Upper lobe of left lung (tissue), 6 donors: ENCODE data around the gene LACC1. TPM values are rescaled to one million over a fixed set of nuclear protein-coding genes. Genes with fewer than 3 reads are reported as not detected.

Experiments
- ATAC-seq, 2 donors: fragments of 200-7000 bp; cut with Tn5 transposase; one replicate each; pipeline ENCODE4 v1.9.1; 2022; ENCODE audit warnings: mild to moderate bottlenecking in 2 of 2, moderate library complexity in 2 of 2; ENCODE audit not compliant: low FRiP score in 2 of 2
- DNase-seq, 2 donors: peaks; one replicate each; pipeline ENCODE4 v3.0.0-alpha.2; 2019 to 2020
- H3K27ac ChIP-seq, 4 donors: fragments of 200-600 bp; sonication (generic); one replicate each; pipeline ENCODE4 v1.5.1; 2016 to 2019
- H3K27me3 ChIP-seq, 4 donors: fragments of 200-600 bp; sonication (generic); one replicate each; pipeline ENCODE4 v1.5.1; 2017 to 2019
- H3K36me3 ChIP-seq, 4 donors: fragments of 200-600 bp; sonication (generic); one replicate each; pipeline ENCODE4 v1.5.1; 2016 to 2019
- H3K4me1 ChIP-seq, 4 donors: fragments of 200-600 bp; sonication (generic); one replicate each; pipeline ENCODE4 v1.5.1; 2018 to 2019
- H3K4me3 ChIP-seq, 4 donors: fragments of 200-600 bp; sonication (generic); one replicate each; pipeline ENCODE4 v1.5.1; 2017 to 2019; ENCODE audit warnings: mild to moderate bottlenecking in 2 of 4, moderate library complexity in 1 of 4
- H3K9me3 ChIP-seq, 4 donors: fragments of 200-600 bp; sonication (generic); one replicate each; pipeline ENCODE4 v1.5.1; 2018 to 2019
- CTCF ChIP-seq, 6 experiments: fragments of 450-650 bp in 4 of 6; fragments of 200-600 bp in 2 of 6; sonication (generic) in 2 of 6; IDR thresholded peaks; one replicate each; pipeline ENCODE4 v1.5.1; 2016 to 2019; ENCODE audit warnings: antibody characterized with exemption in 6 of 6
- EP300 ChIP-seq, 4 donors: sonication (generic); formaldehyde crosslinking; IDR thresholded peaks; one replicate each; pipeline ENCODE4 v1.5.1; 2017; ENCODE audit warnings: antibody characterized with exemption in 4 of 4, control low read depth in 2 of 4
- POLR2A ChIP-seq, 4 donors: fragments of 450-650 bp; IDR thresholded peaks; one replicate each; pipeline ENCODE4 v1.5.1; 2016 to 2017; ENCODE audit warnings: antibody characterized with exemption in 4 of 4, mild to moderate bottlenecking in 2 of 4
- POLR2AphosphoS5 ChIP-seq, 2 donors: sonication (generic); formaldehyde crosslinking; IDR thresholded peaks; one replicate each; pipeline ENCODE4 v1.5.1; 2017; ENCODE audit warnings: antibody characterized with exemption in 2 of 2
- WGBS, 2 donors: methylation state at CpG; one replicate each; pipeline ENCODE4 v1.1.5; 2017 to 2018; 5-methylcytosine and 5-hydroxymethylcytosine counted together
- total RNA-seq, 6 donors: library from RNA; depleted of rRNA in 4 of 6; stranded (reverse); fragments of >200 nt in 4 of 6; gene quantifications; one replicate each; pipeline versions ENCODE4 v1.1.0 to v1.2.1, GENCODE V29; 2016 to 2021
- donor health status: DM: no; HTN: no; CAD: no; lungs with moderate emphysema.
- donor health status: DM: no; HTN: yes; CAD: no; lungs with severe emphysema.

The LACC1 gene
- total RNA-seq, 6 donors from 2014 or later = 1.6 to 18.9 (median 13.8) TPM

- Histone ChIP-seq H3K4me3 (no peak overlapping the region), H3K36me3 (no peaks in the 10 kb centered on the region), H3K9me3 (no peaks in the 10 kb centered on the region), H3K4me1 (no peaks in the 10 kb centered on the region), H3K27me3 (no peaks in the 10 kb centered on the region), H3K27ac (no peak overlapping the region)
- no peak for TF ChIP-seq EP300 (IDR thresholded peaks at IDR 0.05)
- TF ChIP-seq POLR2AphosphoS5 (IDR thresholded peaks at IDR 0.05) = no peak
- TF ChIP-seq POLR2A (IDR thresholded peaks at IDR 0.05) = no peak
- no peak for TF ChIP-seq CTCF (IDR thresholded peaks at IDR 0.05)
- DNase-seq (no peak), ATAC-seq (no peak)
These were observed 31.2 kb downstream of the LACC1 start for GRCh38 chr13:43910856-43911255.

- DNase-seq (no peak), ATAC-seq (no peak)
- 56% methylated on average over 2 of the region's 2 CpGs for WGBS, 2 donors
- no peaks in the 10 kb centered on the region for H3K4me1 ChIP-seq
- TF ChIP-seq POLR2AphosphoS5 (IDR thresholded peaks at IDR 0.05) = no peak
- no peak for TF ChIP-seq CTCF (IDR thresholded peaks at IDR 0.05)
- no peak for TF ChIP-seq EP300 (IDR thresholded peaks at IDR 0.05)
- TF ChIP-seq POLR2A (IDR thresholded peaks at IDR 0.05) = no peak
- H3K36me3 ChIP-seq = no peaks in the 10 kb centered on the region
- H3K27ac ChIP-seq = no peak overlapping the region
- no peak overlapping the region for H3K4me3 ChIP-seq
- H3K9me3 ChIP-seq = no peaks in the 10 kb centered on the region
- H3K27me3 ChIP-seq = no peaks in the 10 kb centered on the region
These were observed 31.6 kb downstream of the LACC1 start for GRCh38 chr13:43911278-43911677.

- Histone ChIP-seq H3K9me3 (no peaks in the 10 kb centered on the region), H3K36me3 (no peaks in the 10 kb centered on the region), H3K4me1 (no peaks in the 10 kb centered on the region), H3K4me3 (no peak overlapping the region), H3K27me3 (no peaks in the 10 kb centered on the region), H3K27ac (no peak overlapping the region)
- DNase-seq (no peak), ATAC-seq (no peak)
- WGBS, 2 donors = 86 to 87% methylated on average over 2 to 3 of the region's 3 CpGs
- TF ChIP-seq POLR2A (IDR thresholded peaks at IDR 0.05) (no peak), POLR2AphosphoS5 (IDR thresholded peaks at IDR 0.05) (no peak)
These were observed 32.2 kb downstream of the LACC1 start for GRCh38 chr13:43911871-43912270.

GRCh38 chr13:43915451-43915850 lies 35.7 kb downstream of the LACC1 start:
- WGBS, 2 donors = 77 to 85% methylated on average over 6 of the region's 6 CpGs
- Histone ChIP-seq H3K9me3 (no peaks in the 10 kb centered on the region), H3K27me3 (no peaks in the 10 kb centered on the region), H3K27ac (no peak overlapping the region), H3K36me3 (no peaks in the 10 kb centered on the region), H3K4me1 (no peaks in the 10 kb centered on the region), H3K4me3 (no peak overlapping the region)
- TF ChIP-seq CTCF (IDR thresholded peaks at IDR 0.05) (no peak), EP300 (IDR thresholded peaks at IDR 0.05) (no peak), POLR2A (IDR thresholded peaks at IDR 0.05) (no peak), POLR2AphosphoS5 (IDR thresholded peaks at IDR 0.05) (no peak)
- DNase-seq = no peak
- no peak for ATAC-seq

GRCh38 chr13:43916828-43917227 lies 37.1 kb downstream of the LACC1 start:
- Histone ChIP-seq H3K27ac (no peak overlapping the region), H3K27me3 (no peaks in the 10 kb centered on the region), H3K36me3 (no peaks in the 10 kb centered on the region), H3K4me1 (no peaks in the 10 kb centered on the region), H3K9me3 (no peaks in the 10 kb centered on the region), H3K4me3 (no peak overlapping the region)
- DNase-seq = no peak
- ATAC-seq = no peak
- no peak for TF ChIP-seq CTCF (IDR thresholded peaks at IDR 0.05)
- no peak for TF ChIP-seq POLR2A (IDR thresholded peaks at IDR 0.05)
- no peak for TF ChIP-seq EP300 (IDR thresholded peaks at IDR 0.05)
- no peak for TF ChIP-seq POLR2AphosphoS5 (IDR thresholded peaks at IDR 0.05)
- 50 to 54% methylated on average over 2 of the region's 2 CpGs for WGBS, 2 donors
